ENCODE measurements around the gene ATP2B2.

The ATP2B2 gene

DNA sequence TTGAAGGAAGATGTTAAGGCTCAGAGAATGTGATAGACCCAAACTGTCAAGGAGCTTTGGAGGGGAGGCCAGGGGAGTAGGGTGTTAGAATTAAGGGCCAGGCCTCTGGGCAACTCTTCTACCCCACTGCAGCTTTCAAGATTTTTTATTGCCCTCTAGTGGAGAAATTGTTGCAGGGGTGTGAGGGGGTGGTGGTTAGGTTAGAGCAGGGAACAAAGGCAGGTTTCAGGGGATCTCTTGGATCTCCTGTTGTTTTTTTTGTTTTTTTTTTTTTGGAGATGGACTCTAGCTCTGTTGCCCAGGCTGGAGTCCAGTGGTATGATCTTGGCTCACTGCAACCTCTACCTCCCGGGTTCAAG is 183.1 kb downstream of the ATP2B2 start:
- DNase-seq = peak in 1 of 2 donors; percentile 5
- peaks cover 6% of the 10 kb centered on the region for H3K79me1 ChIP-seq (ENCODE audit: low read length)
- H2BK12ac ChIP-seq (ENCODE audit: low read length) = no peak overlapping the region
- no peak overlapping the region for H3K4me3 ChIP-seq (ENCODE audit: low read depth, low read length)
- H2AFZ ChIP-seq (ENCODE audit: insufficient read depth, low read length, poor library complexity) = no peak overlapping the region
- no peak overlapping the region for H3K14ac ChIP-seq (ENCODE audit: low read length)
- peaks cover 12% of the 10 kb centered on the region for H3K79me2 ChIP-seq (ENCODE audit: control insufficient read depth, insufficient read depth, low read length, poor library complexity)
- H3K4me1 ChIP-seq (ENCODE audit: control insufficient read depth in 1 of 2, insufficient read depth in 2 of 2, low read length in 2 of 2) = peaks cover 0 to under 1% of the 10 kb centered on the region in 2 experiments
- H4K8ac ChIP-seq (ENCODE audit: low read depth, low read length) = no peak overlapping the region
- whole genome bisulfite sequencing (ENCODE audit: extremely low coverage, insufficient coverage, insufficient read length) = no CpG with 5 or more reads among the region's 1 CpG
- no peak overlapping the region for H2AK5ac ChIP-seq (ENCODE audit: low read length)
- no peak overlapping the region for H3K27ac ChIP-seq (ENCODE audit: low read depth, low read length)
- no peak overlapping the region for H3K9ac ChIP-seq (ENCODE audit: low read length)
- H2BK120ac ChIP-seq (ENCODE audit: insufficient read depth, low read length, poor library complexity) = no peak overlapping the region
- H3K27me3 ChIP-seq (ENCODE audit: insufficient read depth, low read length) = no peaks in the 10 kb centered on the region
- H3K9me3 ChIP-seq (ENCODE audit: insufficient read depth, low read depth, low read length) = no peaks in the 10 kb centered on the region
- no peak overlapping the region for H3K4ac ChIP-seq (ENCODE audit: low read depth, low read length)
- H3K4me2 ChIP-seq (ENCODE audit: low read length) = no peak overlapping the region
- no peak overlapping the region for H4K91ac ChIP-seq (ENCODE audit: low read depth, low read length)
- no peak overlapping the region for H2BK5ac ChIP-seq (ENCODE audit: low read depth, low read length, poor library complexity)
- no peak overlapping the region for H4K12ac ChIP-seq (ENCODE audit: low read depth, low read length)
- H3K23ac ChIP-seq (ENCODE audit: low read length) = no peak overlapping the region
- peaks cover 12 to 16% of the 10 kb centered on the region in 2 experiments for H3K36me3 ChIP-seq (ENCODE audit: control insufficient read depth in 1 of 2, insufficient read depth in 2 of 2, low read length in 2 of 2)
- H3K18ac ChIP-seq (ENCODE audit: low read length) = no peak overlapping the region

DNA sequence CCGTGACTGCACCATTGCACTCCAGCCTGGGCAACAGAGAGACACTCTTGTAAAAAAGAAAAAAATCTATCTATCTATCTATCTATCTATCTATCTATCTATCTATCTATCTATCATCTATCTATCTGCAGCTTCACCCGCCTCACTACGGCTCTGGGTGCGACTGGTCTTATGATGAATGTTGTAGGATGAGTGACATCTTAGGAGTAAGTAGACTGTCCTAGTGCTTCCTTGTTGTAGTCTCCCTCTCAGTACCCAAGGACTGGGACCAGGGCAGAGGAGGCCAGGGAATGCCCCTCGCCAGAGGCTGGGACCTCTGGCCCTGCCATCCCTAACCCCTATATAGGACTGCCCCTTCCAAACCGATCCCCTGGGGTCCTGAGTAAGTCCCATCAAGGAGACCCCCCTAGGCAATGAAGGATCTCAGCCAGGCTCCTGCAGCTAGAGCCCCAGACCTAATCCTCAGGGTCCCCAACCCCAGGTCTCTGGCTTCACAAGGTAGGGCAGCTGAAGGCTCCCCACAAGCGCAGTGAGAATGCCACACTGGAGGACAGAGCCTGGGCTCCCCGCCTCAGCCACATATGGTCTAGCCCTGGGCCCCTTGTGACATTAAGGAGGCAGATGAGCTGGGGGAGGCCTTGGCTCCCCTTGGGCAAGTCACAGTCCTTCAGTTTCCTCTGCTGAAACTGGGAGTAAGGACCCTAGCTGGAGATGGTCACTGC is 183.6 kb downstream of the ATP2B2 start:
- Histone ChIP-seq H2BK120ac (ENCODE audit: insufficient read depth, low read length, poor library complexity) (no peak overlapping the region), H3K4me1 (ENCODE audit: control insufficient read depth in 1 of 2, insufficient read depth in 2 of 2, low read length in 2 of 2) (peaks cover 0 to 2% of the 10 kb centered on the region in 2 experiments), H3K18ac (ENCODE audit: low read length) (no peak overlapping the region), H3K36me3 (ENCODE audit: control insufficient read depth in 1 of 2, insufficient read depth in 2 of 2, low read length in 2 of 2) (peaks cover 15 to 22% of the 10 kb centered on the region in 2 experiments), H3K9me3 (ENCODE audit: insufficient read depth, low read depth, low read length) (no peaks in the 10 kb centered on the region), H2BK12ac (ENCODE audit: low read length) (no peak overlapping the region), H2AK5ac (ENCODE audit: low read length) (no peak overlapping the region), H3K14ac (ENCODE audit: low read length) (no peak overlapping the region), H4K12ac (ENCODE audit: low read depth, low read length) (peak overlapping the region; percentile 35), H3K9ac (ENCODE audit: low read length) (no peak overlapping the region), H3K27ac (ENCODE audit: low read depth, low read length) (no peak overlapping the region), H4K8ac (ENCODE audit: low read depth, low read length) (no peak overlapping the region), H3K4ac (ENCODE audit: low read depth, low read length) (no peak overlapping the region), H2AFZ (ENCODE audit: insufficient read depth, low read length, poor library complexity) (no peak overlapping the region), H3K4me3 (ENCODE audit: low read depth, low read length) (no peak overlapping the region), H3K4me2 (ENCODE audit: low read length) (no peak overlapping the region), H3K27me3 (ENCODE audit: insufficient read depth, low read length) (no peaks in the 10 kb centered on the region), H4K91ac (ENCODE audit: low read depth, low read length) (no peak overlapping the region), H3K23ac (ENCODE audit: low read length) (no peak overlapping the region), H2BK5ac (ENCODE audit: low read depth, low read length, poor library complexity) (no peak overlapping the region), H3K79me2 (ENCODE audit: control insufficient read depth, insufficient read depth, low read length, poor library complexity) (peaks cover 12% of the 10 kb centered on the region), H3K79me1 (ENCODE audit: low read length) (peaks cover 6% of the 10 kb centered on the region)
- DNase-seq = no peak
- WGBS (ENCODE audit: extremely low coverage, insufficient coverage, insufficient read length) = no CpG with 5 or more reads among the region's 8 CpGs

DNA sequence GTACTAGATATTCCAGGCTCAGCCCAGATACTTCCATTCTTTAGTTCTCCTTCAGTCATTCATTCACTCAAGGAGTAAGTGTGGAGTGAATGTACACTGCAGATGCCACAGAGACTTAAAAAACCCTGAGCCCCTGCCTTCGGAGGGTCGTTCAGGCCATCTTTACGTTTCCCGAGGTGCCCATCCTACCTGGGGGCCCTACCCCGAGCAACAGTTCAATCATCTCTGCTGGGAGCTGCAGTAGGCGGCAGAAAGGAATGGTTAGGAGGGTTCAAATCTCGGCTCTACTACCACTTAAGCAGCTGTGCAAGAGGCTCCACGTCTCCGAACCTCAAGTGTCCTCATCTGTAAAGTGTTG is 185.1 kb downstream of the ATP2B2 start:
- WGBS (ENCODE audit: extremely low coverage, insufficient coverage, insufficient read length) = no CpG with 5 or more reads among the region's 9 CpGs

DNA sequence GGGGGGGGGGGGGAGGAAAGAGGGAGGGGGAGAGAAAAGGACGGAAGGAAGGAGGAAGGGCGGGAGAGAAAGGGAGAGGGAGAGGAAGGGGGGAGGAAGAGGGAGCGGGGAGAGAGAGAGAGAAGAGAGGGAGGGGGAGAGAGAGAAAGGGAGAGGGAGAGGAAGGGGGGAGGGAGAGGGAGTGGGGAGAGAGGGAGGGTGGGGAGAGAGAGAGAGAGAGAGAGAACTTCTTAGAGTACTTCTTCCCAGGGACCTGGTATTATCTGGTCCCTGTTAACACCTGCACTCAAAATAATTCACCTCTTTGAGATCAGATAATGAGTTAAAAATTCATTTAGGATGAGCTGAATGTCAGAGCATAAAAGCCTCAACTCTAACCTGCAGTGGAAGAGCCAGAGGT is 185.6 kb downstream of the ATP2B2 start:
- H4K91ac ChIP-seq (ENCODE audit: low read depth, low read length) = peak overlapping the region; percentile 97

More for the DNA sequence above, 185.1 kb downstream of the ATP2B2 start:
- Histone ChIP-seq H3K4me1 (ENCODE audit: control insufficient read depth in 1 of 2, insufficient read depth in 2 of 2, low read length in 2 of 2) (peaks cover 0 to 2% of the 10 kb centered on the region in 2 experiments), H3K79me2 (ENCODE audit: control insufficient read depth, insufficient read depth, low read length, poor library complexity) (peaks cover 12% of the 10 kb centered on the region), H3K18ac (ENCODE audit: low read length) (peak overlapping the region; percentile 91), H4K91ac (ENCODE audit: low read depth, low read length) (peak overlapping the region; percentile 97), H4K8ac (ENCODE audit: low read depth, low read length) (peak overlapping the region; percentile 98), H3K36me3 (ENCODE audit: control insufficient read depth in 1 of 2, insufficient read depth in 2 of 2, low read length in 2 of 2) (peaks cover 28 to 35% of the 10 kb centered on the region in 2 experiments), H3K27me3 (ENCODE audit: insufficient read depth, low read length) (no peaks in the 10 kb centered on the region), H3K14ac (ENCODE audit: low read length) (peak overlapping the region; percentile 97), H4K12ac (ENCODE audit: low read depth, low read length) (peak overlapping the region; percentile 97), H2BK120ac (ENCODE audit: insufficient read depth, low read length, poor library complexity) (peak overlapping the region; percentile 89), H2BK12ac (ENCODE audit: low read length) (no peak overlapping the region), H2AK5ac (ENCODE audit: low read length) (peak overlapping the region; percentile 88), H3K4ac (ENCODE audit: low read depth, low read length) (peak overlapping the region; percentile 99), H3K27ac (ENCODE audit: low read depth, low read length) (peak overlapping the region; percentile 12), H3K79me1 (ENCODE audit: low read length) (peaks cover 6% of the 10 kb centered on the region), H3K23ac (ENCODE audit: low read length) (no peak overlapping the region), H3K9me3 (ENCODE audit: insufficient read depth, low read depth, low read length) (no peaks in the 10 kb centered on the region), H3K4me3 (ENCODE audit: low read depth, low read length) (peak overlapping the region; percentile 96), H2BK5ac (ENCODE audit: low read depth, low read length, poor library complexity) (peak overlapping the region; percentile 83), H2AFZ (ENCODE audit: insufficient read depth, low read length, poor library complexity) (peak overlapping the region; percentile 91), H3K4me2 (ENCODE audit: low read length) (peak overlapping the region; percentile 91), H3K9ac (ENCODE audit: low read length) (peak overlapping the region; percentile 99)
- DNase-seq = no peak

More for the DNA sequence above, 185.6 kb downstream of the ATP2B2 start:
- peak overlapping the region; percentile 99 for H3K4ac ChIP-seq (ENCODE audit: low read depth, low read length)
- H2AK5ac ChIP-seq (ENCODE audit: low read length) = peak overlapping the region; percentile 88
- H3K79me2 ChIP-seq (ENCODE audit: control insufficient read depth, insufficient read depth, low read length, poor library complexity) = peaks cover 12% of the 10 kb centered on the region
- H2BK5ac ChIP-seq (ENCODE audit: low read depth, low read length, poor library complexity) = no peak overlapping the region
- H3K79me1 ChIP-seq (ENCODE audit: low read length) = peaks cover 6% of the 10 kb centered on the region
- H3K9ac ChIP-seq (ENCODE audit: low read length) = peak overlapping the region; percentile 10
- no peaks in the 10 kb centered on the region for H3K9me3 ChIP-seq (ENCODE audit: insufficient read depth, low read depth, low read length)
- H3K23ac ChIP-seq (ENCODE audit: low read length) = no peak overlapping the region
- no peak overlapping the region for H2BK120ac ChIP-seq (ENCODE audit: insufficient read depth, low read length, poor library complexity)
- peak overlapping the region; percentile 91 for H3K4me2 ChIP-seq (ENCODE audit: low read length)
- H3K36me3 ChIP-seq (ENCODE audit: control insufficient read depth in 1 of 2, insufficient read depth in 2 of 2, low read length in 2 of 2) = peaks cover 32 to 39% of the 10 kb centered on the region in 2 experiments
- WGBS (ENCODE audit: extremely low coverage, insufficient coverage, insufficient read length) = no CpG with 5 or more reads among the region's 3 CpGs
- H4K12ac ChIP-seq (ENCODE audit: low read depth, low read length) = no peak overlapping the region
- no peak overlapping the region for H2AFZ ChIP-seq (ENCODE audit: insufficient read depth, low read length, poor library complexity)
- no peak overlapping the region for H3K18ac ChIP-seq (ENCODE audit: low read length)
- no peak overlapping the region for H3K27ac ChIP-seq (ENCODE audit: low read depth, low read length)
- H3K27me3 ChIP-seq (ENCODE audit: insufficient read depth, low read length) = no peaks in the 10 kb centered on the region
- H2BK12ac ChIP-seq (ENCODE audit: low read length) = no peak overlapping the region
- H3K14ac ChIP-seq (ENCODE audit: low read length) = no peak overlapping the region
- no peak overlapping the region for H4K8ac ChIP-seq (ENCODE audit: low read depth, low read length)
- peak overlapping the region; percentile 96 for H3K4me3 ChIP-seq (ENCODE audit: low read depth, low read length)
- H3K4me1 ChIP-seq (ENCODE audit: control insufficient read depth in 1 of 2, insufficient read depth in 2 of 2, low read length in 2 of 2) = peaks cover 0 to 2% of the 10 kb centered on the region in 2 experiments
- no peak for DNase-seq
